Right lobe of liver (tissue), 6 donors: ENCODE data around the gene FADS3. TPM values are rescaled to one million over a fixed set of nuclear protein-coding genes. Genes with fewer than 3 reads are reported as not detected.

Source experiments
- ATAC-seq, 4 donors: fragments of 200-7000 bp; cut with Tn5 transposase; one replicate each; pipeline ENCODE4 v1.9.1; 2020; ENCODE audit warnings: mild to moderate bottlenecking in 4 of 4, moderate library complexity in 4 of 4
- DNase-seq, 3 donors: peaks; one replicate each; pipeline ENCODE4 v3.0.0-alpha.2; 2020
- H3K27ac ChIP-seq, 3 donors: fragments of 200-600 bp; one replicate each; pipeline ENCODE4 v1.8.0; 2022
- H3K27me3 ChIP-seq, 2 donors: fragments of 200-600 bp; one replicate each; pipeline ENCODE4 v1.8.0; 2022
- H3K36me3 ChIP-seq, 4 donors: fragments of 200-600 bp; sonication (generic) in 1 of 4; one replicate each; pipeline versions ENCODE4 v1.5.1 to v1.8.0; 2017 to 2022; ENCODE audit warnings: control low read depth in 1 of 4
- H3K4me1 ChIP-seq, 4 donors: fragments of 200-600 bp; sonication (generic) in 1 of 4; one replicate each; pipeline versions ENCODE4 v1.5.1 to v1.8.0; 2017 to 2022; ENCODE audit warnings: control low read depth in 1 of 4
- H3K4me3 ChIP-seq, 3 donors: fragments of 200-600 bp; one replicate each; pipeline ENCODE4 v1.8.0; 2022
- H3K9me3 ChIP-seq, 4 donors: fragments of 200-600 bp; sonication (generic) in 1 of 4; one replicate each; pipeline versions ENCODE4 v1.5.1 to v1.8.0; 2017 to 2022; ENCODE audit warnings: control low read depth in 1 of 4
- CTCF ChIP-seq, 4 donors: fragments of 200-600 bp in 3 of 4; fragments of 450-650 bp in 1 of 4; IDR thresholded peaks; one replicate each; pipeline versions ENCODE4 v1.5.1 to v1.8.0; 2016 to 2022; ENCODE audit warnings: antibody characterized with exemption in 4 of 4, mild to moderate bottlenecking in 2 of 4
- POLR2A ChIP-seq: fragments of 450-650 bp; IDR thresholded peaks from one replicate; pipeline ENCODE4 v1.6.1; 2017; ENCODE audit warnings: antibody characterized with exemption, mild to moderate bottlenecking
- WGBS: methylation state at CpG from one replicate; pipeline ENCODE4 v1.1.6; 2018; ENCODE audit warnings: low coverage, low lambda C conversion rate; ENCODE audit not compliant: insufficient coverage; ENCODE audit errors: missing lambda C conversion rate; 5-methylcytosine and 5-hydroxymethylcytosine counted together
- intact Hi-C, 2 donors: fragments of 100-400 bp; cut with DNase I; formaldehyde crosslinking; loops; one replicate each; pipeline versions ENCODE4 v1.11.2 to v1.14.1; 2022
- total RNA-seq, 6 experiments: library from RNA; depleted of rRNA in 2 of 6; stranded (reverse); fragments of >200 nt in 2 of 6; fragmentation: NEBNext Ultra II Directional in 3 of 6; extraction: Animal tissue kit (Norgen Biotek cat#: 25700) in 3 of 6; gene quantifications; one replicate each; pipeline versions ENCODE4 v1.1.0 to v1.2.4, GENCODE V29; 2016 to 2023
- donor health status: DM: no; HTN: yes; CAD: no.
- donor health status: DM: no; HTN: no; CAD: no.
- donor health status: DM: no; HTN: no; CAD: no.
- donor health status: DM: no; HTN: yes; CAD: no.
- donor health status: DM: no; HTN: yes; CAD: no.

Gene FADS3
- total RNA-seq, 6 experiments from 2014 or later = 13.0 to 69.8 (median 22.7) TPM

DNA sequence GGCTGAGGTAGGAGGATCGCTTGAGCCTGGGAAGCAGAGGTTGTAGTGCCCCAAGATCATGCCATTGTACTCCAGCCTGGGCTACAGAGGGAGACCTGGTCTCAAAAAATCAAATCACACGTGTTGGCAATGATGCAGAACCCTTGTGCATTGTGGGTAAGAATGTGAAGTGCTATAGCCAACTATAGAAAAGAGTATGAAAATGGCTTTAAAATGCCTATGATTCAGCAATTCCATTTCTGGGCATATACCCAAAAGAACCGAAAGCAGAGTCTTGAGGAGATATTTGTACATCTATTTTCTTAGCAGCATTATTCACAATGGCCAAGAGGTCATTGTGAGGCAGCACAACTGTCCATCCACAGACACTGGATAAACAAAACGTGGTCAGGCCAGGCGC, 2.6 kb upstream of the FADS3 start:
- intact Hi-C loops = loop anchor here (10.0 kb wide), 2 partner anchors 89 to 171 kb away; no protein-coding TSS in a partner anchor
- no peak overlapping the region for H3K4me3 ChIP-seq
- ATAC-seq = no peak

DNA sequence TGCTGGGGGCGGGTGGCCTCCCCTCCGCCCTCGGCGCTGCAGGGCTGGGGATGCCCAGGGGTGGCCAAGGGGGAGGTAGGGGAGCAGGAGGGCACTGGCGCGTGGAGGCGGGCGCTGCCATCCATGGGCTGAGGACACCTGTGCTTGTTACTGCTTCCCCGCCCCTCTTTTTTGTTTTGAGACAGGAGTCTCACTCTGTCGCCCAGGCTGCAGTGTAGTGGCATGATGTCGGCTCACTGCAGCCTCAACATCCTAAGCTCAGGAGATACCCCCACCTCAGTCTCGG, 683 bp upstream of the FADS3 start:
- no peaks in the 10 kb centered on the region for H3K9me3 ChIP-seq
- intact Hi-C loops = loop anchor here (10.0 kb wide), 2 partner anchors 87 to 173 kb away; no protein-coding TSS in a partner anchor
- peak overlapping the region; percentile 39 to 77 (median 72) for H3K4me3 ChIP-seq
- WGBS = 60% methylated on average over 1 of the region's 12 CpGs
- H3K4me1 ChIP-seq = peaks cover 0 to 8% (median 2%) of the 10 kb centered on the region in 4 donors
- peak overlapping the region in 1 of 3 donors; percentile 45 for H3K27ac ChIP-seq
- no peaks in the 10 kb centered on the region for H3K36me3 ChIP-seq
- TF ChIP-seq POLR2A (no peak), CTCF (IDR thresholded peaks at IDR 0.05) (no peak)
- ATAC-seq = peak in 2 of 4 donors; percentile 0 to 17
- H3K27me3 ChIP-seq = no peaks in the 10 kb centered on the region
- no peak for DNase-seq

More for the DNA sequence above, 2.6 kb upstream of the FADS3 start:
- H3K9me3 ChIP-seq = no peaks in the 10 kb centered on the region
- H3K4me1 ChIP-seq = peaks cover 0 to 8% (median 2%) of the 10 kb centered on the region in 4 donors
- DNase-seq = no peak
- no peak overlapping the region for H3K27ac ChIP-seq
- H3K36me3 ChIP-seq = no peaks in the 10 kb centered on the region
- 67% methylated on average over 3 of the region's 5 CpGs for WGBS
- H3K27me3 ChIP-seq = no peaks in the 10 kb centered on the region
- TF ChIP-seq POLR2A (no peak), CTCF (IDR thresholded peaks at IDR 0.05) (no peak)

DNA sequence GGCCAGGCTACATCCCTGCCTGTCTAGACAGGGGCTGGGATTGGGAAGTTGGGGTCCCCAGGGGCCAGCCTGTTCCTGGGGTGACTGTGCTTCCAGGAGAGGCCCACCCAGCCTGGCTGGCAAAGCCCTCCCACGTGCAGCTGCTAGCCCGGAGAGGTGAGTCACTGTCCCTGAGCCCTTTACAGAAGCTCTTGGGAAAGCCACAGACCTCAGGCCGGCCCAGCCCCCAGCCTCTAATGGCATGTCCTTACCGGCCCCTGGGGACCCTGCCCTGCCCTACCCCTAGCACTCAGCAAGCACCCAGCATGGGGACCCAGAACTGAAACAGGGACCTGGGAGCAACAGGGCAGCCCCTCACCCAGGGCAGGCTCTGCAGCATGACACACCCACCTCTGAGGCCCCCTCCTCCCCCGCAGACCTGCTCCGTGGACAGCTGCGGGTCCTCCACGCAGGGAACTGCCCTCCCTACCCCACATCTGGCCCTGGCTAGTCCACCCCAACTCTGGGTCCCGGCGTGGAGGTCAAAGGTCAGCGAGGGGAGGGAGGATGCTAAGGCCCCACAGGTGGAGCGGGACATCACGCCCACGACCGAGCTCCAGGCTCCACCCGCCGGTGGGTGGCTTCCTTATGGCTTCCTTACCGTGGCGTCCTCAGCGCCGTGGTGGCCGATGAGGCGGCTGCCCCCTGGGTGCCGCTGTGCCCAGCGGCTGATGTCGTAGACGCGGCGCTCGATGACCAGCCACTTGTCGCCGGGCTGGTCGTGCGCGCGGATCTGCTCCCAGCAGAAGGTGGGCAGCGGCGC, 615 bp downstream of the FADS3 start:
- Histone ChIP-seq H3K4me1 (peaks cover 0 to 8% (median 2%) of the 10 kb centered on the region in 4 donors), H3K27me3 (no peaks in the 10 kb centered on the region), H3K36me3 (no peaks in the 10 kb centered on the region), H3K9me3 (no peaks in the 10 kb centered on the region), H3K4me3 (peak overlapping the region; percentile 64 to 77 (median 72)), H3K27ac (peak overlapping the region in 2 of 3 donors; percentile 31 to 45)
- TF ChIP-seq CTCF (IDR thresholded peaks at IDR 0.05) (peak in 2 of 4 donors; percentile 7 to 12), POLR2A (no peak)
- intact Hi-C loops = loop anchor here (10.0 kb wide), 2 partner anchors 86 to 174 kb away; no protein-coding TSS in a partner anchor
- DNase-seq (peak in 2 of 3 donors; percentile 56 to 62), ATAC-seq (peak; percentile 1 to 34 (median 21))
- no CpG with 5 or more reads among the region's 38 CpGs for WGBS

GRCh38 chr11:61889831-61890230, 1.5 kb downstream of the FADS3 start:
- no peak for ATAC-seq

More at GRCh38 chr11:61889831-61890230, 1.5 kb downstream of the FADS3 start:
- no peak overlapping the region for H3K4me3 ChIP-seq
- H3K27me3 ChIP-seq = no peaks in the 10 kb centered on the region
- H3K4me1 ChIP-seq = peaks cover 0 to 8% (median 2%) of the 10 kb centered on the region in 4 donors
- TF ChIP-seq POLR2A (no peak), CTCF (IDR thresholded peaks at IDR 0.05) (no peak)
- H3K9me3 ChIP-seq = no peaks in the 10 kb centered on the region
- no peak overlapping the region for H3K27ac ChIP-seq
- intact Hi-C loops = loop anchor here (10.0 kb wide), 2 partner anchors 85 to 175 kb away; no protein-coding TSS in a partner anchor
- 91% methylated on average over 8 of the region's 10 CpGs for WGBS
- no peak for DNase-seq
- H3K36me3 ChIP-seq = no peaks in the 10 kb centered on the region
